ENCODE measurements around the gene RFPL4AL1. TPM values are rescaled to one million over a fixed set of nuclear protein-coding genes. Genes with fewer than 3 reads are reported as not detected.

Gene RFPL4AL1
- total RNA-seq, 2 donors from 2014 or later = 2.3 TPM; not detected in 1

DNA sequence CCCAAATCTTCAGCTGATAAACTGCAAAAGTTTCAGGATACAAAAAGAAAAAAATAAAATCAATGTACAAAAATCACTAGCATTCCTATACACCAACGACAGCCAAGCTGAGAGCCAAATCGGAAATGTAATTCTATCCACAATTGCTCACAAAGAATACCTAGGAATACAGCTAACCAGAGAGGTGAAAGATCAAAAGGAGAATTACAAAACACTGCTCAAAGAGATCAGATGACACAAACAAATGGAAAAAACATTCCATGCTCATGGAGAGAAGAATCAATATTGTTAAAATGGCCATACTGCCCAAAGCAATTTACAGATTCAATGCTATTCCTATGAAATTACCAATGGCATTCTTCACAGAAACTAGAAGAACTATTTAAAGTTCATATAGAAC lies 33.4 kb downstream of the RFPL4AL1 start:
- DNase-seq (no peak), ATAC-seq (no peak)
- intact Hi-C loops (cut with DNase I) = no loop called here
- Histone ChIP-seq H3K27me3 (no peaks in the 10 kb centered on the region), H3K4me3 (no peak overlapping the region), H3K27ac (no peak overlapping the region), H3K36me3 (replicated peaks in 1 of 2; ENCODE audit: insufficient read depth in 1 of 2, low read depth in 2 of 2) (no peaks in the 10 kb centered on the region), H3K9me3 (no peaks in the 10 kb centered on the region), H3K4me1 (no peaks in the 10 kb centered on the region)
- WGBS, 2 donors = 58 to 67% methylated on average over 2 of the region's 2 CpGs
- TF ChIP-seq CTCF (IDR thresholded peaks at IDR 0.05) (no peak), POLR2A (IDR thresholded peaks at IDR 0.05) (no peak)

DNA sequence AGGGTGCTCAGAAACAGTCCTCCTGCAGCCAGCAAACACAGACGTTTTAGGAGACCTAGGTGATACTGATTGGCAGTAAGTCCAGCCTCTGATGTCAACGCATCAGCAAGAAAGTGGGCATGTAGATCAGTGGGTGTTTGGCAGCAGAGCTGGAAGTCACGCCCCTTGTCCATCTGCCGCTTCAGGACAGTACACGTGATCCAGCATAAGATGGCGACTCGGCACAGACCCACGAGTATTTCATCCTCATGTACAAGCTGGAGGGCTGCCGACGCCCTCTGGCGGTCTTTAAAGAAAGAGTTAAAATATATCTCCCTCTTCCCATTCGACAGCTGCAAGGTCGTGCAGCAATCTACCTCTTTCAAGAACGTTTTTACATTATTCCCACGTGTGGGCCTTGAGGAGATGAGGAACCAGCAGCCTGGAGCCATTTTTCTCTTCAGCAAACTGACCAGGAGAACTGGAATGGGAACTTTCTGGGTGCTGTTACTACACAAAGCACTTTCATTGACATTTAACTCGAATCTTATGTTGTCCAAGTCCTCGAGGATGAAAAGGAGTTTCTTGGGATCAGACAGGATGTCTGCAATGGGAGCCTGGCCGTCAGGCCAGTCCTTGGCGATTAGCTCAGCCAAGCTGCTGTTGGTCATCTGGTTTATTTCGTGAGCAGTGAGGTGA lies 40.6 kb downstream of the RFPL4AL1 start:
- Histone ChIP-seq H3K9me3 (no peaks in the 10 kb centered on the region), H3K4me1 (peaks cover 9% of the 10 kb centered on the region), H3K27me3 (no peaks in the 10 kb centered on the region), H3K36me3 (replicated peaks in 1 of 2; ENCODE audit: insufficient read depth in 1 of 2, low read depth in 2 of 2) (no peaks in the 10 kb centered on the region), H3K27ac (no peak overlapping the region), H3K4me3 (no peak overlapping the region)
- TF ChIP-seq POLR2A (IDR thresholded peaks at IDR 0.05) = no peak
- peak; percentile 21 to 81 (median 71) for TF ChIP-seq CTCF (IDR thresholded peaks at IDR 0.05)
- ATAC-seq (peak; percentile 90), DNase-seq (peak; percentile 79 to 89 (median 84))
- intact Hi-C loops (cut with DNase I) = loop anchor here (10.0 kb wide), 1 partner anchor 105 kb away; no protein-coding TSS in a partner anchor
- 19 to 22% methylated on average over 20 of the region's 20 CpGs for WGBS, 2 donors

DNA sequence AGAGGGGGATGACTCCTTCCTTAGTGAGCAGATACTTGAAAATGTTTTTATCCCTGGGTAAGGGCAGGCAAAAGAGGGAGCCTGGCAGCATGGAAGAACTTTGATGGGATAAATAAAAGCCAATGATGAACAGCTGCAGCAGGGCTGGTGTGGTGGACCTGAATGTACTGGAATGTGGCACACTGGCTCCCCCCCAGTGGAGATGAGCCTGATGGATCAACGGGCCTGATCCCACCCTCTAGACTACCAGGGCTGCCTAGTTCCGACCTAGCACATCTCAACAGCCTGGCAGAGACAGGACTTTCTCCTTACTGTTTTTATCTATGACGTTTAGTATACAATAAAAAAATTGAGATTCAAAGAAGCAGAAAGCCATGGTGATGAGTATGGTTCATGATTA lies 42.4 kb downstream of the RFPL4AL1 start:
- no peak for TF ChIP-seq POLR2A (IDR thresholded peaks at IDR 0.05)
- no peak for TF ChIP-seq CTCF (IDR thresholded peaks at IDR 0.05)
- Histone ChIP-seq H3K9me3 (no peaks in the 10 kb centered on the region), H3K4me3 (no peak overlapping the region), H3K27ac (no peak overlapping the region), H3K36me3 (replicated peaks in 1 of 2; ENCODE audit: insufficient read depth in 1 of 2, low read depth in 2 of 2) (no peaks in the 10 kb centered on the region), H3K4me1 (peaks cover 9% of the 10 kb centered on the region), H3K27me3 (no peaks in the 10 kb centered on the region)
- 46 to 61% methylated on average over 3 of the region's 3 CpGs for WGBS, 2 donors
- ATAC-seq = no peak
- intact Hi-C loops (cut with DNase I) = loop anchor here (10.0 kb wide), 1 partner anchor 107 kb away; no protein-coding TSS in a partner anchor
- no peak for DNase-seq

DNA sequence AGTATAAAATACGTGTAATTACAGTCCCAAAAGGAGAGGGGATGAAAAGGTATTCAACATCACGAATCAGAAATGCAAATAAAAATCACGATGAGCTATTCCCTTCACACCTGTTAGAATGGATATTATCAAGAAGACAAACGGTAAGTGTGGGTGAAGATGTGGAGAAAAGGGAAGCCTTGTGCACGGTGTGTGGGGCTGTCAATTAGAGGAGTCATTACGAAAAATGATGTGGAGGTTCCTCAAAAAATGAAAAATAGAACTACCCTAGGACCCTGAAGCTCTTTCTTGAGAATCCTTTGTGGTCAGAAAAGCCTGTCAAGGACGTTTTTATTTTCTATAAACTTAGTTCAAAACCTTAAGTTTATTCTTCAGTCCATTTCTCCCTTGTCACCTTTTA lies 43.5 kb downstream of the RFPL4AL1 start:
- Histone ChIP-seq H3K4me1 (peaks cover 9% of the 10 kb centered on the region), H3K9me3 (no peaks in the 10 kb centered on the region), H3K27me3 (no peaks in the 10 kb centered on the region), H3K36me3 (replicated peaks in 1 of 2; ENCODE audit: insufficient read depth in 1 of 2, low read depth in 2 of 2) (no peaks in the 10 kb centered on the region), H3K4me3 (no peak overlapping the region), H3K27ac (no peak overlapping the region)
- ATAC-seq = no peak
- TF ChIP-seq POLR2A (IDR thresholded peaks at IDR 0.05) (no peak), CTCF (IDR thresholded peaks at IDR 0.05) (no peak)
- intact Hi-C loops (cut with DNase I) = loop anchor here (10.0 kb wide), 1 partner anchor 108 kb away; no protein-coding TSS in a partner anchor
- 39 to 47% methylated on average over 7 of the region's 7 CpGs for WGBS, 2 donors
- no peak for DNase-seq

DNA sequence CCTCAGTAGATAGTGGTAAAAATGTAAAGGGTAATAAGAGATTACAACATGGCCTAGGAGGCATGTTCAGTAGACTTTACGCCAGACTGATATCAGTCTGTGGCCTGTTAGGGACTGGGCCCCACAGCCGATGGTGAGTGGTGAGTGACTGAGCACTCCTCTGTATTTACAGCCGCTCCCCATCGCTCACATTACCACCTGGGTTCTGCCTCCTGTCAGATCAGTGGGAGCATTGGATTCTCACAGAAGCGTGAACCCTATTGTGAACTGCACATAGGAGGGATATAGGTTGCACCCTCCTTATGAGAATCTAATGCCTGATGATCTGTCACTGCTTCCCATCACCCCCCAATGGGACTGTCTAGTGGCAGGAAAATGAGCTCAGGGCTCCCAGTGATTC lies 45.0 kb downstream of the RFPL4AL1 start:
- no peak for TF ChIP-seq POLR2A (IDR thresholded peaks at IDR 0.05)
- no peak for TF ChIP-seq CTCF (IDR thresholded peaks at IDR 0.05)
- intact Hi-C loops (cut with DNase I) = loop anchor here (10.0 kb wide), 1 partner anchor 109 kb away; no protein-coding TSS in a partner anchor
- Histone ChIP-seq H3K27ac (no peak overlapping the region), H3K4me1 (peaks cover 9% of the 10 kb centered on the region), H3K27me3 (no peaks in the 10 kb centered on the region), H3K4me3 (no peak overlapping the region), H3K36me3 (replicated peaks in 1 of 2; ENCODE audit: insufficient read depth in 1 of 2, low read depth in 2 of 2) (no peaks in the 10 kb centered on the region), H3K9me3 (no peaks in the 10 kb centered on the region)
- 90 to 100% methylated on average over 1 to 5 of the region's 5 CpGs for WGBS, 2 donors
- no peak for ATAC-seq
- no peak for DNase-seq
